K562 (cell line): ENCODE results near the gene ARPC2. TPM values are rescaled to one million over a fixed set of nuclear protein-coding genes. Genes with fewer than 3 reads are reported as not detected.

ENCODE experiments used
- CCNT2 ChIP-seq: IDR thresholded peaks from 2 replicates; pipeline ENCODE4 v1.6.1; 2011; ENCODE audit warnings: borderline replicate concordance, low read depth, mild to moderate bottlenecking, moderate library complexity, mixed read lengths, low read length; ENCODE audit not compliant: insufficient read length; ENCODE audit errors: extremely low read depth
- CXXC5 ChIP-seq: fragments of 250-450 bp; sonication (Bioruptor Pico); IDR thresholded peaks from 2 replicates; pipeline ENCODE4 v1.8.0; 2022; ENCODE audit warnings: inconsistent platforms, mild to moderate bottlenecking, moderate library complexity
- HNRNPL ChIP-seq: fragments of 200-400 bp; formaldehyde crosslinking; IDR thresholded peaks from 2 replicates; pipeline ENCODE4 v1.6.1; 2017; ENCODE audit warnings: low read depth, mild to moderate bottlenecking, low read length
- KLF1 ChIP-seq: fragments of 450-650 bp; IDR thresholded peaks from 2 replicates; pipeline ENCODE4 v1.6.1; 2016; ENCODE audit warnings: missing genetic modification characterization, missing compliant biosample characterization
- NFIC ChIP-seq: fragments of 450-650 bp; IDR thresholded peaks from 2 replicates; pipeline ENCODE4 v1.6.1; 2017; ENCODE audit warnings: mild to moderate bottlenecking, inconsistent platforms
- POLR2AphosphoS5 ChIP-seq: IDR thresholded peaks from 2 replicates; pipeline ENCODE4 v1.6.1; 2011; ENCODE audit warnings: mild to moderate bottlenecking, low read depth, low read length, moderate library complexity; ENCODE audit not compliant: control insufficient read depth, insufficient read depth
- PRDM10 ChIP-seq: fragments of 450-650 bp; IDR thresholded peaks from 2 replicates; pipeline ENCODE4 v1.6.1; 2018; ENCODE audit not compliant: partially characterized antibody
- VEZF1 ChIP-seq: fragments of 200-800 bp; sonication (Bioruptor generic); IDR thresholded peaks from 2 replicates; pipeline ENCODE4 v1.6.1; 2017; ENCODE audit warnings: missing genetic modification characterization, missing compliant biosample characterization
- YY1 ChIP-seq, 3 experiments: IDR thresholded peaks; 2 replicates each; pipeline ENCODE4 v1.6.1; 2011; ENCODE audit warnings: low read length in 2 of 3, mild to moderate bottlenecking in 2 of 3, moderate library complexity in 2 of 3, borderline replicate concordance in 1 of 3, control low read depth in 1 of 3, low read depth in 1 of 3; ENCODE audit not compliant: insufficient read depth in 3 of 3, insufficient replicate concordance in 2 of 3, control insufficient read depth in 1 of 3, insufficient read length in 1 of 3; ENCODE audit errors: extremely low read depth in 1 of 3
- ZBTB17 ChIP-seq: fragments of 450-650 bp; formaldehyde crosslinking; IDR thresholded peaks from 2 replicates; pipeline ENCODE4 v1.4.0; 2020; ENCODE audit warnings: mild to moderate bottlenecking
- ZBTB7A ChIP-seq: IDR thresholded peaks from 2 replicates; pipeline ENCODE4 v1.6.1; 2011; ENCODE audit warnings: low read depth, mild to moderate bottlenecking, low read length, moderate library complexity, borderline replicate concordance; ENCODE audit not compliant: control insufficient read depth
- ZNF24 ChIP-seq: fragments of 450-650 bp; IDR thresholded peaks from 2 replicates; pipeline ENCODE4 v1.6.1; 2016
- polyA plus RNA-seq, 8 experiments: library from polyadenylated mRNA; depleted of rRNA in 4 of 8; stranded (reverse) in 5 of 8; unstranded in 3 of 8; fragments of >200 nt; fragmentation: Nextera tagmentation in 2 of 8; fragmentation: Illumina TruSeq in 1 of 8; extraction: Ambion mirVana in 2 of 8; extraction: Trizol in 1 of 8; gene quantifications; 2 replicates each; pipeline versions ENCODE4 v1.2.1 to v1.2.3, GENCODE V29; 2011 to 2014; ENCODE audit warnings: inconsistent platforms in 1 of 8, missing spikeins in 1 of 8
- total RNA-seq, 7 experiments: library from RNA; depleted of rRNA in 6 of 7; stranded (reverse); fragments of >200 nt in 6 of 7; fragmentation: Illumina TruSeq in 2 of 7; extraction: Trizol in 2 of 7; gene quantifications; 2 replicates each; pipeline versions ENCODE4 v1.2.1 to v1.2.3, GENCODE V29; 2011 to 2021; ENCODE audit warnings: low replicate concordance in 1 of 7

Gene ARPC2
- total and polyA plus RNA-seq, 9 of the 15 experiments (the other 6 are each of a cell fraction or from before 2014, with no cell fraction given): 81.9 to 187 (median 103) TPM

GRCh38 chr2:218292048-218293014, 75.3 kb downstream of the ARPC2 start, which contains the start of gene TMBIM1 (continued):
- peak; percentile 85 for TF ChIP-seq CCNT2
- peak; percentile 15; the same call in 1 of the 2 replicates for TF ChIP-seq ZNF24
- no peak for TF ChIP-seq PRDM10
- 0 out of 2 replicates have a peak, but pooled peaks have one; percentile 6 for TF ChIP-seq NFIC
- 0 out of 2 replicates have a peak, but pooled peaks have one; percentile 25 for TF ChIP-seq ZBTB17 (CRISPR knock-in tag)
- peak; percentile 85 for TF ChIP-seq CXXC5
- TF ChIP-seq YY1 (IDR thresholded peaks at IDR 0.05; ENCODE audit: borderline replicate concordance in 1 of 3, control insufficient read depth in 1 of 3, extremely low read depth in 1 of 3, insufficient read depth in 3 of 3, insufficient read length in 1 of 3, insufficient replicate concordance in 2 of 3, low read depth in 1 of 3, low read length in 2 of 3): peak in 1 of 3 experiments; percentile 64
- TF ChIP-seq POLR2AphosphoS5: peak; percentile 45; the same call in 1 of the 2 replicates
- no peak for TF ChIP-seq HNRNPL
- peak; percentile 95 for TF ChIP-seq KLF1 (tag)
- peak; percentile 91; the same call in 1 of the 2 replicates for TF ChIP-seq ZBTB7A
- TF ChIP-seq VEZF1: peak; percentile 72
